ENCODE data around the gene PRSS33.

The PRSS33 gene, protein sequence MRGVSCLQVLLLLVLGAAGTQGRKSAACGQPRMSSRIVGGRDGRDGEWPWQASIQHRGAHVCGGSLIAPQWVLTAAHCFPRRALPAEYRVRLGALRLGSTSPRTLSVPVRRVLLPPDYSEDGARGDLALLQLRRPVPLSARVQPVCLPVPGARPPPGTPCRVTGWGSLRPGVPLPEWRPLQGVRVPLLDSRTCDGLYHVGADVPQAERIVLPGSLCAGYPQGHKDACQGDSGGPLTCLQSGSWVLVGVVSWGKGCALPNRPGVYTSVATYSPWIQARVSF

DNA sequence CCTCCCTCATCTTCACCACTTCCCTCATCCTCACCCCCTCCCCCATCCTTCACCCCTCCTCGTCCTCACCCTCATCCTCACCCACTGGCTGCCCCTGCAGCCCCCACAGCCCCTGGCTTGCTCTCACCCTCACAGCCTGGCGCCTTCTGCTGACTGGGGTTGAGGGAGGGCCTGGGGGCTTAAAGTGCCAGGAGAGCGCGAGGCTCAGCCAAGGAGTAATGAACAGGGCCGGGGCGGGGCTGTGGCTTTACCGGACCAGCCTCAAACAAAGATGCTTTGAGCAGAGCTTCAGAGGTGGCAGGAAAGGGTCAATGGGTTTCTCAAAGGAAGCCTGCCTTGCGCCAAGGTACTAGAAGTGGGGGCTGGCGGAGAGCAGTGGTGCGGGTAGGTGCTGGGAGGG, at the start of gene PRSS33:
Gene PRSS33 (minus strand): TSS at position 155 of the 400 bp plus-strand sequence. CDS start 1,013 bp downstream, outside the sequence.
- no peak for DNase-seq (ENCODE audit: low read depth in 1 of 2, low spot score in 1 of 2)

DNA sequence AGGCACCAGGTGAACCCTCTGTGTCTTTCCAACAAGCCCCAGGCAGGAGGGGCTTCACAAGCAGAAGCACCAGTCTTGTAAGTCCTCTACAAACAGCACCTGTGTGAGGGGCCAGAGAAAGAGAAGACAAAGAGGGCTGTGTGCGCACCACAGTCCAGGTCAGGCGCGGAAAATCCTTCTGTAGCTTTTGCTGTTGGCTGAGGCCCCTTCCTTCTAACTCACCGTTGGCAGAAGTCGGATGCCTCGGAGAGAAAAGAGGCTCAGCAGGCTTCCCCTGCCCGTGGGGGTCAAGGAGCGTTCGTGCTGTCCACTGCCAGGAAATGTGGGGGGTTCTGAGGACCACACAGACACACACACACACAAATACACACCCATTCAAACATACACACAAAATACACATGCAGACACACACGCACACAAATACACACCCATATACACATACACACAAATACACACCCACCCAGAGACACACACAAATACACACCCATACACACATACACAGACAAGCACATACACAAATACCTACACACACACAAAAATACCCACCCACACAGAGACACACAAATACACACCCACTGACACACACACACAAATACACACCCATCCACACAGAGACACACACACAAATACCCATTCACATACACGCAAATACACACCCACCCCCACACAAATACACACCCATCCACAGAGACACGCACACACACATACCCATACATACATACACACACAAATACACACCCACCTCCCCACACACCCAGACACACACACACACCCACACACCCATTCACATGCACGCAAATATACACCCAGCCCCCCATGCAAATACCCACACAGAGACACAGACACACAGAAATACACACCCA, 49.5 kb upstream of the PRSS33 start:
- DNase-seq (ENCODE audit: low read depth in 1 of 2, low spot score in 1 of 2), result no peak

DNA sequence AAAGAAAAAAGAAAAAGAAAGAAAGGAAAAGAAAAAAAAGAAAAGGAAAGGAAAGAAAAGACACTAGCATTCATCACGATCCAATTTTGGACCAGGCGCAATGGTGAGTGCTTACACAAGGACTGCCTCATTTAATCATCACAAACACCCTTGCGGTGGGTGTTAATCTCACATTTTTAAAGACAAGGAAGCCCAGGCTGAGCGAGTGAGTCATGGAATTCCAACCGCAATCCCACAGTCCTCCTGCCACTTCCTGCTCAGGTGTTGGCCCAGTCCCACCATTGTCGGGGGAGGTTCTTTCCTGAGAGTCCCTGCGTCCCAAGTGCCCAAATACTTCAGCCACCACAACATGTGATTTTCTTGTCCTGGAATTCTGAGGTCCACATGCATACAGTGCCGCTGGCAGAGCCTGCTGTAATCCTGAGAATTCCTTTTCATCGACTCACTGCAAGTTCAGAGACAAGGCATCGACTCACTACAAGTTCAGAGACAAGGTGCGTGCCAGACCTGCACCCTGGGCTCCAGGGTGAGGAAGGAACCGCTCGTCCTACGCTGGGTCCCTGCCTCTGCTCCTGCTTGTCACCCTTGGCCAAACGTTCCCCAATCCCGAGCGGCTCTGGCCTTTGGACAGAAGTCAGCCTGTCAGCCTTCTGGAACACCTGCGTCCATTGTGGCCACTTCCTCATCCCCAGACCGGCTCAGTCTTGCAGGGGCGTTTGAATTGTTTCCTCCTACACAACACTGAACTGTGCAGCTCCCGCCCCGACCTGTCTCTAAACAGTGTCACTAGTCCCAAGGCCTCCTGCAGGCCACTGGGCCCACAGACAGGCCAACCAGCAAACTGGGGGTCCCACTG, 48.5 kb upstream of the PRSS33 start:
- no peak for DNase-seq (ENCODE audit: low read depth in 1 of 2, low spot score in 1 of 2)

DNA sequence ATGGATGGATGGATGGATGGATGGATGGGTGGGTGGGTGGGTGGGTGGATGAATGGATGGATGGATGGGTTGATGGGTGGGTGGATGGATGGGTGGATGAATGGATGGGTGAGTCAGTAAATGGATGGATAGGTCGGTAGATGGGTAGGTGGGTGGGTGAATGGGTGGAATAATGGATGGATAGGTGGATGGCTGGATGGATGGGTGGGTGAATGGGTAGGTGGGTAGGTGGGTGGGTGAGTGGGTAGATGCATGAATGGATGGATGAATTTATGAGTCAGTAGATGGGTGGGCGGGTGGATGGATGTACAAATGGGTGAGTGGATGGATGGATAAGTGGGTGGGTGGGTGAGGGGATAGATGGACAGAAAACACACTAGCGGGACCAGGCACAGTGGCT, 47.6 kb upstream of the PRSS33 start:
- no peak for DNase-seq (ENCODE audit: low read depth in 1 of 2, low spot score in 1 of 2)

DNA sequence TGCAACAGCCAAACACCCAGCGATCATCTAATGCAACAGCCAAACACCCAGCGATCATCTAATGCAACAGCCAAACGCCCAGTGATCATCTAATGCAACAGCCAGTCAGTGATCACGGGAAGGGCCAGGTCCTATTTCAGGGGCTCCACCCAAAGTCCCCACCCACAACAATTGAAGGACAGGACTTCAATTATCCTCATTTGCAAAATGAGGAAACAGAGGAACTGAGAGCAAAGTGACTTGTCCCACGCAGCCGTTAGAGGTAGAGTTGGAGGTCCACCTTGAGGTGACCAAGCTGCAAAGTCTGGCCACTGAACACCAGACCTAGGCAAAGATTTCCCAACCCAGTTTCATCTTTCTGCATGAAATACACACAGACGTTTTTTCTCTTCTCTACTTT, 46.4 kb upstream of the PRSS33 start:
- DNase-seq (ENCODE audit: low read depth in 1 of 2, low spot score in 1 of 2), result no peak

DNA sequence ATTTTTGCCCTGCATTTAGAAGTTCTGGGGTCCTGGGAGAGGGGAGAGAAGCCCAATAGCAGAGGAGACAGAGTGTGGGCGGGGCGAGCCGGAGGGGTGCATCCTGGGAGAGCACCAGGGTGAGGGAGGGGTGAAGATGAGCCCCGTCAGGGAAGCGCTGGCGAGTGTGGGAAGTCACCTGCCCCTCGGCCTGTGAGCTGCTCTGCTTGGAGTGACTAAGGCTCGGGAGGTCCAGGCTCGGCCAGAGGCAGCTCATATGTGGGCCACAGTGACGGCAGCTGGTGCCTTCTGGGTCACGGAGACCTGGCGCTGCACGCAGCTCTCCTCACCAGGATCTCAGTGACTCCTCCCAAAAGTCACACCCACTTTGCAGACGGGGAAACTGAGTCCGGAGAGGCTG, 43.8 kb upstream of the PRSS33 start:
- DNase-seq (ENCODE audit: low read depth in 1 of 2, low spot score in 1 of 2), result no peak

DNA sequence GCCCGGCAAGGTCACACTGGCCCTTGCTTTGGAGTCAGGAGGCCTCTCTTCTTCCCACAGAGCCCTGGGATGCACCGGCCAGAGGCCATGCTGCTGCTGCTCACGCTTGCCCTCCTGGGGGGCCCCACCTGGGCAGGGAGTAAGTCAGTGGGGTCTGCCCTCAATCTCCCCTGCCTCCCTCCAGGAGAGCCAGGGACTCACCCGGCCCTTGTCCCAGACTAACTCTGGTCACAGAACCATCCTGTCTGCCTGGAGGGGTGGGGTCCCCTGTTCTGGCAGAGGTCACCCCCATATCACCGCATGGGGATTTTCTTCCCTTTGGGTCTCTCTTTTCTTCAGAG, 43.0 kb upstream of the PRSS33 start:
- no peak for DNase-seq (ENCODE audit: low read depth in 1 of 2, low spot score in 1 of 2)

DNA sequence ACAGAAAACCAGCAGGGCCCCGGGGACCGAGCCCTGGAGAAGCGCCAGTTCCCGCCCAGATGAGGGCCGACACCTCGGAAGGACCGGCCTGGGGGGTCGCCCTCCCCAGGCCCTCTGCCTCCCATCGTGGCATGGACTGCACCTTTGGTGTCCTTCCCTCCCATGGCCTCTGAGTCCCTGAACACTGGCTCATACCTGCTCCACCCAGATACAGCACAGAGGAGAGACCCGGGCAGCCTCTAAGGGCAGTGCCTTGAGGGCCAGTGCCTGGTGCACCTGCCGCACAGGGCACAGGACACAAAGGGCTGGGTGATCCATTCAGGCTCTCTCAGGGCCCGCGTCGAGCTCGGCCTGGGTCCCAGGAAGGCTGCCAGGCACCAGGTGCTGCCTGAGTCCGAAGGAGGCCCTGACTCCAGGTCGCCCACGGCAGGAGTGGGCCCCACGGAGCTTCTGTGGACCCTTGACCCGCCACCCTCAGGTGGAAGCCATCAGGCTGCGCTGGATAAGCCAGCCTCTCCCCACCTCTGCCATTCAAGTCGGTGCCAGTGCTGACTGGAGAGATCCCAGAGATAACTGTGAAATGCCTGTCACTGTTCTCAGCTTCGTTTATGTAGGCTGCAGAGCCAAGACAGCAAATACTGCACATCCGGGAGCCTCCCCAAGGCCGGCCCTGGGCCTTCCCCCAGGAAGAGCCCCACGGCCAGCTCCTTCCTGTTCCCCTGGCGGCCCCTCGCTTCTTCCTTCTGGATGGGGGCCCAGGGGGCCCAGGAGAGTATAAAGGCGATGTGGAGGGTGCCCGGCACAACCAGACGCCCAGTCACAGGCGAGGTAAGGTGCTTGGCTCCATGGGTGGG, 42.4 kb upstream of the PRSS33 start, which contains the start of gene ZG16B:
Gene ZG16B (plus strand): TSS at position 803 of the 854 bp plus-strand sequence. CDS start 139 bp downstream, outside the sequence.
- DNase-seq (ENCODE audit: low read depth in 1 of 2, low spot score in 1 of 2), result no peak

DNA sequence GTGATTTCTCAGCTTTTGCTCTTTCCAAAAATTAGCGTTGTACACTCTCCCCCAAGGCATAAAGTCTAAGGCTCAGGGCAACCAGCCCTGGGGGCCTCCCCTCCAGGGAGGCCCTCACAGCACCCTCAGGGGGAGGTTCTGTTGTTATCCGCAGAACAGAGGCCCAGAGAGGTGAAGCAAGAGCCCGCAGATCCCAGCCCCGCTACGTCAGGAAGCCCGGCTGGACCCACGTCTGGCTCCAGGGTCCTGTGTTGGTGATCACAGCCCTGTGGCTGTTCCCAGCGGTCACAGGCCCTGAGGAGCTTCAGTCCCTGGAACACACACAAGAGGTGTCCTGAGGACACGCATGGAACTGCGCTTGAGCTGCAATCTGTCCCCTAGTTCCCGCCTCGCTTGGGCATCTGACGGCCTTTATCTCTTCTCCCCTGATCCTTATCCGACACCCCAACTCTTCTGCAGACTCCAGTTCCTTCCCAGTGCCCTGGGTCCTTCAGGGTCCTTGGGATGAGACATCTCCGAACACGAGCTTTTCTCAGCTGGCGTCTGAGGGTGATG, 41.6 kb upstream of the PRSS33 start:
- DNase-seq (ENCODE audit: low read depth in 1 of 2, low spot score in 1 of 2), result no peak

DNA sequence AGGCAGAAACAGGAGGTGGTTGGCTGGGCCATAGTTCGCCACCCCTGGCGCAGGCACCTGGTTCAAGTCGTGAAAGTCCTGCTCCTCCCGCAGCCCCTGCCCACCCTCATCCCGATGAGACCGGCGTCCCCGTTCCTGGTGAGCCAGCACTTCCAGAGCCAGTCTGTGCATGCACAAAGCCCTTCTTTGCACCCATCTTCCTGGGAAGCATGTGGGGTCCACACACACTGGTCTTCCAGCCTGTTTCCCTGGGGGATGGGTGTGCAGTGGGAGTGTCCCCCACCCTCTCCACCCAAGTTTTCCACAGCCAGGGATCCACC, 41.1 kb upstream of the PRSS33 start:
- no peak for DNase-seq (ENCODE audit: low read depth in 1 of 2, low spot score in 1 of 2)

DNA sequence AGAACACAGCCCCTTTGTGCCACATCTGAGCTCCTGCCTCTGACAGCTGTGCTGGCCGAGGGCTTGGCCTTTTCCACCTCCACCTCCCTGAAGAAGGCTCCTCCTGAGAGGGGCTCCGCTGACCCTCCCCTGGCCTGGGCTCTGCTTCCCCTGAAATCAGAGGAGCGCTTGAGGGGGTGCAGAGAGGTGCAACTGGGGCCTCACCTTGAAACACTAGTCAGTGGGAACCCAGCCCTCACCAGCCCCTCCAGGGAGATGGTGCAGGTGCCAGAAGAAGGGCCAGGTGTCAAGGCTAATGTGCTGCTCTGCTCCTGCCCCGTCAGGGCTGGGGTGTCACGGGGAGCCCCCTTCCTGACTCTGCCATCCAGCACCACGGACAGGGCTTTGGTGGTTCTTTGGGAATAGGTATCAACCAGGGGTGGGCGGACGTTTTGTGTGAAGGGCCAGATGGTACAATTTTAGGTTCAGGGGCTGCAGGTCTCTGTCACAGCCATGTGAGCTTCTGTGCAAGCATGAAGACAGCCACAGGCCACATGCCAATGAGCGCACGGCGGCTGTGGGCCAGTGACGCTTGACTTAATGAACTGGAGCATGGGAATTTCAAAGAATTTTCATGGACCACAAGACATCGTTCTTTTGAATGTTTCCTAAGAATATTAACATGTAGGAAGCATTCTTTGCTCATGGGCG, 40.6 kb upstream of the PRSS33 start:
- DNase-seq (ENCODE audit: low read depth in 1 of 2, low spot score in 1 of 2), result no peak

DNA sequence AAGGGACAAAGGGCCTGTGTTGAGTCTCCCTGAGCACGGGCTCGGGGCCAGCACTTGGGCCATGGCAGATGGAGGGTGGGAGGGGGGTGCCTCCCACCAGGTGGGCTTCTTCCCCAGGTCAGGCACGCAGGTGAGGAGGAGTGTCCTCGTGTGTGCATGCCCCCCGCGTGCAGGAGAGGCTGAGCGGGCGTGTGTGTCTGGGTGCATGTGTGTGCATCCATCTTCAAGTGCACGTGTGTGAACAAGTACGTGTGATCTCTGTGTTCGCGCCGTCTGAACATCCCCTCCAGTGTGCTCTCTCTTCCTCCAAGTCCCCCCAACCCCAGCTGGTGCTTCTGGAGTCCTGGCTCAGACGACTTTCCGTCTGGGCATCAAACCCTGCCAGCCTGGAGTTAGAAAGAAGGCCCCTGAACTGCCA, 40.0 kb upstream of the PRSS33 start:
- no peak for DNase-seq (ENCODE audit: low read depth in 1 of 2, low spot score in 1 of 2)

DNA sequence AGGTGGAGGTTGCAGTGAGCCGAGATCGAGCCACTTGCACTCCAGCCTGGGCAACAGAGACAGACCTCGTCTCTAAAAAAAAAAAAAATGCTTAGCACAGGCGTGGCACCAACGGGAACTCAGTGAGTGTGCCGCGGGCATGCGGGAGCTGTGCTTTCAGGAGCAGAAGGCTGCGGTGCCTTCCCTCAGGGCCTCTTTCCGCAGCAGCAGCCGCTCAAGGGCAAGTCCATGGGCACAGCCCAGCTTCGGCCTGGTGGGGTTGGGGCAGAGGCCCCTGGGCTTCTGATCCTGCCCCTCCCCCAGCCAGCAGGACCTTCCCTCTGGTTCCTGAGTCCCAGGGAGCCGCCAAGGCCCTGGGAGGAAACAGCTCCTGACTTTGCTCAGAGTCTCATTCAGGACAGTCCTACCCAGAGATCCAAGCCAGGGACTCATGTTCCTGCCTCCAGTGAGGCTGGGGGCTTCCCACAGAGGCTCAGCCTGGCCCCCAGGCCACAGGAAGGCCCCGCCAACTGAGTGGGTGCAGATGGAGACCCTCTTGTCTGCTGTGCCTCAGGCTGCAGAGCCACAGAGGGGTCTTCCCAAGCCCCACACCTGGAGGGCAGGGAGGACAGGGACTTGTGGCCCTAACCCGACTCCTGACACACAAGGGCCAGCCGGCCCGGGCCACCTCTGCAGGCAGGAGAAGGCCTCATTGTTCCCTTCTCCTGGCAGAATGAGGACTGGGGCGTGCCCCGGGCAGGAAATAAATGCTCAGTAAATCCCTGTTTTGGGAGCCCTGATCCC, 39.4 kb upstream of the PRSS33 start:
- no peak for DNase-seq (ENCODE audit: low read depth in 1 of 2, low spot score in 1 of 2)

DNA sequence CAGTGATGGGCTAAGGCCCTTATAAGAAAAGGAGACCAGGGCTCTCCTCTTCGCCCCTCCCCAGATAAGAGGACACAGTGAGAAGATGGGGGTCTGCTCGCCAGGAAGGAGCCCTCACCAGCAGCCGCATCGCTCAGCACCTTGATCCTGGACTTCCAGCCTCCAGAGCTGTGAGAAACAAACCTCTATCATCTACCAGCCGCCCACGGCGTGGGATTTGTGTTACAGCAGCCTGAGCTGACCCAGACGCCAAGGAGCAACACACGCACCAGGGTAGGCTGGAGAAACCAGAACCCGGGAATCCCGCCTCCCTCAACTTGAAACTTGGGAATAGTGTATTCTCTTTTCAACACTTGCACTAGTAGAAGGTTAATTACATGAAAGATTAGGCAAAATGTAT, 38.5 kb upstream of the PRSS33 start:
- no peak for DNase-seq (ENCODE audit: low read depth in 1 of 2, low spot score in 1 of 2)

DNA sequence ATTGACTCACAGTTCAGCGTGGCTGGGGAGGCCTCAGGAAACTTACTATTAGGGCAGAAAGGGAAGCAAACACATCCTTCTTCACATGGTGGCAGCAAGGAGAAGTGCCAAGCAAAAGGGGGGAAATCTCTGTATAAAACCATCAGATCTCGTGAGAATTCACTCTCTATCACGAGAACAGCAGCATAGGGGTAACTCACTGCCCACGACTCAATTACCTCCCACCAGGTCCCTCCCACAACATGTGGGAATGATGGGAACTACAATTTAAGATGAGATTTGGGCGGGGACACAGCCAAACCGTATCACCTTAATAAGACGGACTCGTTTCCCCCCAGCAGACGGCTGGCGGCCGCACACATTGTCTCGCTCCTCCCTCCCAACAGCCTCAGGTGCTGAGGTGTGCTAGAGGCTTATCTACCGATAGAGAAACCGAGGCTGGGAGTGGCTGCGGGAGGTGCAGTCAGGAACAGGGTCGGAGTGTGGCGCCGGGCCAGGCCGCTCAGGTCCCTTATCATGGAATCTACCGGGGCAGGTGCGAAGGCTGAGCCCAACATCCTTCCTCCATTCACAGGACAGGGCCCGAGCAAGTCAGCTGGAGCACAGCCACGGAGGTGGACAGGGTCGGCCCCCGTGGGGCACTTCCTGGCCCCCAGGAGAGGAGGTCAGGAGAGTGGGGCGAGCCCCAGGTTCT, 37.8 kb upstream of the PRSS33 start:
- DNase-seq (ENCODE audit: low read depth in 1 of 2, low spot score in 1 of 2), result no peak

DNA sequence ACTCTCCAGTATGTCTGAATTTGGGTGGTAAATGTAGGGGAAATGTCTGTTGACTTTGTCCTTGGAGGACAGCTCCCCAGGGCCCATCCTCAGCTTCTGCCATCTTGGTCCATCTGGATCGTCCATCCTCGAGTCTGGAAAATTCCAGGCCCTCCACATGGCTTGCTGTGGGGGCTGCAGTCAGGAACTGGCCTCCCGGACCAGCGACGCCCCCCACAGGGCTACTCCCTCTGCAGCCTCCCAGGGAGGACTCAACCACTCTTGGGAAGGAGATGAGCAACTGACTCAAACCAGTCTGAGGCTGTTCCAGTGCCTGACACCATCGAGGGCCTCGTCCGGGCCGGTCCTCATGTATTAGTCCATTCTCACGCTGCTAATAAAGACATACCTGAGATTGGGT, 37.3 kb upstream of the PRSS33 start:
- no peak for DNase-seq (ENCODE audit: low read depth in 1 of 2, low spot score in 1 of 2)

DNA sequence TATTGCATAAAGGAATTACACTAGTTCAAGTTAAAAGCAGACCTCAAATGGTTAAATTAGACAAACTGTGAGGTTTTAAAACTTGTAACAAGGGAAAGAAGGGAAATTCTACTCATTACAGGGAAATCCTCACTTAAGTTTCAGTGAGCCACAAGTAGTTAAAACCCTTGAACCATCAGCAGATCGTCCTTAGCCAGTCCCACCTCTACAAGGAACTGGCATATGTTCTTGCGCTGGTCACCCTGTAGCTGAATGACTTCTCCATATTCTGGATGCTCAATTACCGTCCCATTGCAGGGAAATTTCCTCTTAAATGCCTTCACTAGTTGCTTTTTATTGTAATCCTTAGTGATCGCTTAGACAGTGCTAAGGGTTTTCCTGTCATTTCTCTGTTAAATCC, 35.1 kb upstream of the PRSS33 start:
- no peak for DNase-seq (ENCODE audit: low read depth in 1 of 2, low spot score in 1 of 2)

DNA sequence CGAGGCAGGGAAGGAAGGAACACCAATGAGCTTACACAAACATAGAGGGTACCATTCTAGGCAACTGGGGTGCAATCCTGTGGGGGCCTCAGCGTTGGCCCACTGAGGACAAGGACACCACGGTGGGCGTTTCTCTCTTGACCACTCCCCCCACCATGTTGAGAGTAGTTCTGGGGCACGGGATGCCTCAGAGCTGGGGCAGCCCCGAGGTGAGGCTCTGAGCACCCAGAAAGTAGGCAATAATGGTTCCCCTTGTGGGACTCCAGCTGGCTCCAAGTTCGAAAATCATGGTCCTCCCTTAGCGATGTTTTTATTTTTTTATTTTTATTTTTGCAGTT, 34.8 kb upstream of the PRSS33 start:
- no peak for DNase-seq (ENCODE audit: low read depth in 1 of 2, low spot score in 1 of 2)
